Measurements from ENCODE around the gene MYO9A.

MYO9A gene

GRCh38 chr15:71779073-71779797 is 338.7 kb downstream of the MYO9A start:
- DNase-seq = no peak

GRCh38 chr15:71777216-71777943 is 340.6 kb downstream of the MYO9A start:
- no peak for DNase-seq

- no peak for DNase-seq
Observed at GRCh38 chr15:71776304-71776703, 341.6 kb downstream of the MYO9A start.

- DNase-seq = no peak
Observed at GRCh38 chr15:71775856-71776255, 342.1 kb downstream of the MYO9A start.

- DNase-seq = no peak
Observed at GRCh38 chr15:71773206-71773859, 344.6 kb downstream of the MYO9A start.

Measured in NCI-H526 (cell line).